Measurements from ENCODE around the gene MACROH2A1.
A peak's percentile ranks its signal among the peaks of the same experiment; 100 is the strongest.

MACROH2A1 gene

DNA sequence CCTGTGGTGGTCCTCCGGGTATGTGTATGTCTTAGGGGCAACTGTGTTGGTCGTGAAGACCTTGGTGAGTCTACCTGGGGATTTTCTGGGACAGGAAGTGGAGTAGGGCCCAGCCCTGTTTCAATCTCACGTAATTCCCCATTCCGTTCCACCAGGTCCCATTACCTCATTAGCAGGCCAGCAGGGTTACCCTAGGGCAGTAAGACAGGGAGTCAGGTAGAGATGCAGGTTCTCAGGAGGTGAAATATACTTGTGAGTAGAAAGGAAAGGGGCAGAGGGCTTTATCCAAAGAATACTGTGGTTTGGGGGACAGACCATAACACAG, 56.5 kb downstream of the MACROH2A1 start:
- intact Hi-C loops (cut with DNase I), result no loop called here
- DNase-seq, result peak in 1 of 42 donors; percentile 15

DNA sequence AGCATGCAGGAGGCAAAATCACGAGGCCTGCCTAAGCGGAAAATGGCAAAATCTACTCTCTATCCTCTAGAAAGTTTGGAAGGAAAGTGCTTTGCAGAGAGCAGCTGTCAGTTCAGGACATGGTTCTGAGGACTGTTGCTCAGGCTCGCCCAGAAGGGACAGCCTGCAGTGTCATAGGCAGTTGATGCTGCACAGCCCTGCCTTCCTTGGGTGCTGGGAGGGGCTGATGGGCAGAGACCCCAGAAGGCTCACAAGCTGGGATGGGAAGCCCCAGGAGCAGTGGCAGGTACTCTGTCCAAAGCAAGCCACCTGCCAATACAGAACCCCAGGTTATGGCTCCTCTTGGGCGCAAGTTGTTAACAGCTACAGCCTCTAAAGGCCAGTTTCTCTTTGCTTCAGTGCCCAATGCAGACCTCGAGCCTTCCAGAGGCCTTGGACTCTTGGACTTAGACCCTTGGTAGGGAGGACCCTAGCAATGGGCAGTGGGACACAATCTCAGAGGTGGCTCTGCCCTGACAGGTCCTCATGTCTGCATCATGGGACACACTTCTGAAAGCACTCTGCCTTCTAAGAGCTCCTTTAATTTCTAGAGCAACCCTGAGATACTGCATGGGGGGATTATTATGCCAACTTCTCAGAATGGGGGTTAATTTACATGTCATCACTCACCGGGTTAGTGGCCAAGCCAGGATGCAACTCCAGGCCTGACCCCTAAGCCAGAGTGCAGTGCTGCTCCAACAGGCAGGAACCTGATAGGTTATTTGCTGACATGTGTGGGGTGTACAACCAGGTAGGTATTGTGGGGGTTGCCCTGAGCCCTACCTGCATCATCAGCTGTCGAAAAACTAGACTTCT, 57.1 kb downstream of the MACROH2A1 start:
- peak in 2 of 42 donors; percentile 3 to 25 for DNase-seq
- intact Hi-C loops (cut with DNase I), result no loop called here

DNA sequence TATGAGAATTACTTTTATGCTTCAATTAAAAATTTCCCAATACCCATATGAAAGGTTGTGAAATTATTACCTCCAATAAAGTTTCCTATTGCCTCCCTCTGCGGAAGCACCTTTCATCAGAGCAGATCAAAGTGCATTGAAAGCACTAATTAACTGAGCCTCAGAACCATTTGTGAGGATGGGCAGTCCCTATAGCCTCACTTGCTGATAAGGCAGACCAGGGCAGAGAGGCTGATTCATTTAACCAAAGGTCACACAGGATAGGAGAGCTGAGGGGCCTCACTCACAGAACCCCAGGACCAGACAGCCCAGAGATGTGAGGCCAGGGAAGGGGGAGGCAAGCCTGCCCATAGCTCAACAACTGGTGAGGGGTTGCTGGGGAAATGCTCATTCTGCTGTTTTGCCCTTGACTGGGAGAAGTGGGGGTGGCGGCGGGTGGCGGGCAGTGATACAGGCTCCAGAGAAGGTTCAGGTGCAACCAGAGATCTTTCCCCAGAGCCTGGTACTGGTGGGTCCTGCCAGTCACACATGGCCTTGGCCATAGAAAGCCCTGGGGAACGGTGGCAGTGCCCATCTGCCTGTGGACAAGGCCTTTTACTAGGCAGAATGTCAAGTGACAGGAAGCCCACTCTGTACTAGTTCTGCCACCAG, 57.9 kb downstream of the MACROH2A1 start:
- intact Hi-C loops (cut with DNase I), result no loop called here
- DNase-seq, result peak in 2 of 42 donors; percentile 14 to 19

DNA sequence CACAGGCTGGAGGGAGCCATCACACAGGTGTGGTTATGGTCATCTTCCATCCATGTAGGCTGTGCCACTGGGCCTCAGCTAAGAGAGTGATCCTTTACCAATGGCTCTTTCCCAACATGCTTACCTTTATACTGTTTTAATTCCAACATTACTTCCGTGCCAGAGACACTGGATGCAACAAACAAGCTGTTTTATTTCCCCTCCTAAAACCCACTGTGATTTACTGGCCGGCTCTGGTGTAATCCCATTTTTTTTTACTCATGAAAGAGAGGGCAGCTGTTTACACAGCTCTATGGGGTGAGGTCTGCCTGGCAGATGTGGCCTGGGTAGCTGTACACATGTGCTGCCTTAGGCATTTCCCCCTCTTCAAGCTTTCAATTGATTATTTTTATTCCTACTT, 58.5 kb downstream of the MACROH2A1 start:
- intact Hi-C loops (cut with DNase I), result no loop called here
- DNase-seq, result peak in 1 of 42 donors; percentile 5

DNA sequence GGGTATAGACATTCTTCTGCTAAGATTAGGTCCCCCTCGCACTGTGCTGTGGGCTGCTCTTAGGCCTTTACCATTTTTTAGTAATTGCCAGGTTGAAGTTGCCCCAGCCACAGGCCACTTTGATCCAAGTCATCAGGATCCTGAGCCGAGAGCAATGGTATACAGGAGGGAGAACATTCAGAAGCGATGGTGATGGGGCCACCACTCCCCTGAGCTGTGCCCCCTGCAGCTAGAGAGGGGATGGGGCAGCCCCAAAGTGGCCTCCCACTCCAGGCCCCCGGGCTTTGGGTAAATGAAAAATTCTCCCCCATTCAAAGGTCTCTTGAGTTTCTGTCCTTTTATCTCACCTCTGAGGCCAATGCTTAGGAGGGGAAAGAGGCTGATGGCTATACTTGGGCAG, 59.4 kb downstream of the MACROH2A1 start:
- DNase-seq, result peak in 3 of 42 donors; percentile 12 to 23 (median 22)
- intact Hi-C loops (cut with DNase I), result no loop called here

DNA sequence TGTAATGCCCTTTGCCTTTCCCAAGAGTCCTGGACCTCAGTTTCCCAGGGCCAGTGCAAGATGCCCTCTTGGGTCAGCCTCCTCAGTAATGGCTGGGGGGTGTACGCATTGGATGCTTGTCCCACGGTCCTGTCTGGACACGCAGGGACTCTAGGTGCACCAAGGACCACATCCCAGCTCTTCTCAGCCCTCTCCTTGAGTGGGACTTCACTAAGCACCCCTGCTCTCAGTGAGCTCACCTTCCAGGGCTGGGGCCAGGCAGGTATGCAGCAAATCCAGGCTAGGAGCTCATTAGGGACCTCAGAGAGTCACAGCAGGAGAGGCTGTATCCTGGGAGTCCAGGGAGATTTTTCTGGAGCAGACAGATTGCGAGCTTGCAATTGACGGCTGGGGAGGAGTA, 59.8 kb downstream of the MACROH2A1 start:
- DNase-seq, result peak in 2 of 42 donors; percentile 7 to 13
- intact Hi-C loops (cut with DNase I), result no loop called here

DNA sequence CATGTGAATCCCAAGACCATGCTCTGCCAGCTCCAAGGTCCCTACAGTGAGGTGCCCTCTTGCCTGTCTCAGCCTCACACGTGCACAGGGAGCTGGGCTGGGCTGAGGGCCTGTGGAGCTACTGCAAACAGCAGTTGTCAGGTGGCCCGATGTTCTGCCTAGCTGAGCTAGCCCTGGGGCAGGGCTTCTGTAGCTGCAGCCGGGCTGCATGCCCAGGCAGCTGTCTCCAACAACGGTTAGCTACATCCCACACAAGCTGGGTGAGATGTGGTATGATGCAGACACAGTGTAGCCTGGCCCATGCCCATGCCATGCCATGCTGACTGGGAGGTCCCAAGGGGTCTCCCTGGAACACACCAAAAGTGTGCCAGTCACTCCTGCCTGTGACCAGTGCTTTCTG, 62.0 kb downstream of the MACROH2A1 start:
- peak in 17 of 42 donors; percentile 14 to 62 (median 38) for DNase-seq
- intact Hi-C loops (cut with DNase I), result no loop called here

DNA sequence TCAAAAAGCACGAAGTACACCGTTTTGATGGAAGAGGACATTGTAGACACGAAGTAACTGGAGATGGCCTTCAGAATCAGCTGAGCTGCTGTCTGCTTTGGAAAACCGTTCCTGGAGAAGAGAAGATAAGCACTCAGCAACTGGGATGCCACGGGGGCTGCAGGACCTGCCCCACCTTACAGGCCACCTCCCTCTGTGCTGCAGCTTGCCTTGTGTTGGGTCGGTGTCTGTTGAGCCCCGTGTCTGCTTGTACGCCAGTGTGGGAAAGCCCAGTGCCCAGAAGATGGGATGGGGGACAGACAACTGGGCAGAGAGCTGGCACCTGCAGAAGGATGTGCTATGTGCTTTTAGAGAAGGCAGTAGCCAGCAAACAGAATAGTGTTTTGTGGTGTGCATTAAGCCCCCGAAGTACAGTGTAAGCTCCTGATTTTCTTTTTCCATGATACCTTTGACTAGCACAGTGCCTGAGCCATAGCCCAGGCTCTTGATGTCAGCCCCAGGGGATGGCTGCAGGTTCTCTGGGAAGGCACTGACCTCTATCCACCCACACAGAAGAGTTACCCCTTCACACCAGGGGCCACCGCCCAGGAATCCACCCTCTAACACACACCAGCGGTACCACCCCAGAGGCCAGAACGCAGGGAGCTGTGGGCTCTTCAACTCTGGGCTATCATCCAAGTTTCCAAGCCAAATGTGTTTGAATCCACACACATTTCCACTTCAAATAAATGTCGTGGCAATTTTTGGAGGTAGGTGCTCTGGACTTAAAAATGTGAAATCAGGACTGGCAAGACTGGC, 63.8 kb downstream of the MACROH2A1 start:
- no peak for DNase-seq
- intact Hi-C loops (cut with DNase I), result no loop called here

DNA sequence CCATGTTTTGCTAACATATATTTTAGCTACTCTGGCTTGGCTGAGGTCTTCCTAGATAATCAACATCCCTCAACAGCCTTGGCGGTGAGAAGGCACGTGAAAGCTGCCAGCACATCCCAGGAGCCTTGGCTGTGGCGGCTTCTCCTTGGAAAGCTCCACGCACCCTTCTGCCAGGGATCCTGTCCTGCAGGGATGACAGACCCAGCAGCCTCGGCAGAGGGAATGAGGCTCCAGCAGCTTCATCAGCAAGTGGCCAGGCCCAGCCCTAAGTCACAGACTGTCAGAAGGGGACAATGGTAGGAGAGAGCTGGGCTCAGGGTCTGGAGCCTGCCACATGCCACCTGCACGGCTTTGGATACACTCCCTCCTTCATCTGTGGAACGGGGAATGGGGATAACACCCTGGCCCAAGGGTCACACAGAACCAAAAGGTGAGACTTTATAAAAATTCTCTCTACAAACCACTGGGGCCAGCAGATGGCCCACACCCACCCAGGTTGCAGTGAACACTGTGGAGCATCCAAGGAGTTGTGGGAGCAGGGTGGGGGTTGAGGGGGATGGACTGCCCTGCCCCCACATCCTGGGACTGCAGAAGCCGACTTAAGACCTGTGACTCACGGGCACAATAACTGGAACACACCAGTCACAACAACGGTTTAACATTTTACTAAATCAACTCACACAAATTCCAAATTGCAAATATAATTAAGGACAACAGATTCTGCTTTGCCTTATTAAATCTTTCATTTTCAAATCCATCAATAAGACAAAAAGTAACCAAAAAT, 65.1 kb downstream of the MACROH2A1 start:
- intact Hi-C loops (cut with DNase I), result no loop called here

DNA sequence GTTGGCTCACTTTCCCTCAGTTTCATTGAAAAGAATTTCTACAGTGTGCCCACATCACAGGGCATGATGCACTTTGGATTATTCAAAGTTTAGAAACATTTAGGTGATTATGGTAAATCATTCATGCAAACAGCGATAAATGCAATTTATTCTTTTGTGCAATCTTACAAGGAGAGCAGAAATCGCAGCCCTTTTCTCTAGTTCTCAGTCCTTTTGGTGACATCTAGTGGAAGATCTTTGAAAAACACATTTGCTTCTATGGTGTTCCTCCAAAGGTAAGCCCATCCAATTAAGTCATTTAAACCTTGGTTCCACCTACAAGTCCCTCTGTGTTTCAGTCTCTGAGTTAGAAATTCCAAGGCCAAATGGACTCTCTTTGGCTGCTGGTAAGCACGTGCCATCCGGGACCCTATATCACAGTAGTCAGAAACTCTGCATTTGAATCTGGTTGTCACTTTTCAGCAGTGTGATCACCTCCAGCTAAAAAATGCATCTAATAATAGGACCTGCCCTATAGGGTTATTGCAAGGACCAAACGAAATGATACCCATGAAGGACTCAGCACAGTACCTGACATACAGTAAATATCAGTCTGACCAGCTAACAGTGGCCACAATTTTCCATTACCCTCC, 66.4 kb downstream of the MACROH2A1 start:
- intact Hi-C loops (cut with DNase I), result no loop called here
- DNase-seq, result peak in 2 of 42 donors; percentile 28 to 50

More for the DNA sequence above, 65.1 kb downstream of the MACROH2A1 start:
- DNase-seq, result no peak

DNA sequence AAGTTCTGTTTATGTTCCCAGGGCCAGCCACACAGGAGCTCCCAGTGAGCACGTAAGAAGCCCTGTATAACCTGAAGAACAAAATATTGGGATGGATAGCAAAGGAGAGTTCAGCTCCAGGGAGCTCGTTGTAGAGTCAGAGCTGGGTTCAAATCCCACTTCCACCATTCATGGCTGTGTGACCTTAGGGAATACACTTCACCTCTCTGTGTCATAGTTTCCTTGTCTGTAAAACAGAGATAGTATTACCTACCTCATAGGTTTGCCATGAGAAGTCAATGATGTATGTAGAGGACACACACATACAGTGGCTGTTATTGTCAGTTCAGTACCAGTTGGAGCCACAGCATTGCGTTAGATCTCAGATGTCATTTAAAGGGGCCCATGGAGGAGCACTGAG, 67.4 kb downstream of the MACROH2A1 start:
- no peak for DNase-seq
- intact Hi-C loops (cut with DNase I), result no loop called here

DNA sequence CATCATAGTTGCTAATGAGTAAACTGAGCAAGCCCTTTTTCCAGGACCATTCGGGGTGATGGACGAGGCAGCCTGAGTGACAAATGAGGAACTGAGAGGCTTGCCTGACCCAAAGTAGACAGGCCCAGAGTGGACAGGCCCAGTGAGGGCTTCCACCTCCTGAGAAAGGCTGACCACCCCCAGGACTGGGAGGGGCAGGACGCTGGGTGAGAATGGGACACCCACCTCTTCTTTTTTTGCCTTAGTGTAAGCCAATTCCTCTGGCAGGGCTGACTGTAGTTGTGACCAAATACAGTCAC, 68.3 kb downstream of the MACROH2A1 start:
- no peak for DNase-seq
- intact Hi-C loops (cut with DNase I), result no loop called here

DNA sequence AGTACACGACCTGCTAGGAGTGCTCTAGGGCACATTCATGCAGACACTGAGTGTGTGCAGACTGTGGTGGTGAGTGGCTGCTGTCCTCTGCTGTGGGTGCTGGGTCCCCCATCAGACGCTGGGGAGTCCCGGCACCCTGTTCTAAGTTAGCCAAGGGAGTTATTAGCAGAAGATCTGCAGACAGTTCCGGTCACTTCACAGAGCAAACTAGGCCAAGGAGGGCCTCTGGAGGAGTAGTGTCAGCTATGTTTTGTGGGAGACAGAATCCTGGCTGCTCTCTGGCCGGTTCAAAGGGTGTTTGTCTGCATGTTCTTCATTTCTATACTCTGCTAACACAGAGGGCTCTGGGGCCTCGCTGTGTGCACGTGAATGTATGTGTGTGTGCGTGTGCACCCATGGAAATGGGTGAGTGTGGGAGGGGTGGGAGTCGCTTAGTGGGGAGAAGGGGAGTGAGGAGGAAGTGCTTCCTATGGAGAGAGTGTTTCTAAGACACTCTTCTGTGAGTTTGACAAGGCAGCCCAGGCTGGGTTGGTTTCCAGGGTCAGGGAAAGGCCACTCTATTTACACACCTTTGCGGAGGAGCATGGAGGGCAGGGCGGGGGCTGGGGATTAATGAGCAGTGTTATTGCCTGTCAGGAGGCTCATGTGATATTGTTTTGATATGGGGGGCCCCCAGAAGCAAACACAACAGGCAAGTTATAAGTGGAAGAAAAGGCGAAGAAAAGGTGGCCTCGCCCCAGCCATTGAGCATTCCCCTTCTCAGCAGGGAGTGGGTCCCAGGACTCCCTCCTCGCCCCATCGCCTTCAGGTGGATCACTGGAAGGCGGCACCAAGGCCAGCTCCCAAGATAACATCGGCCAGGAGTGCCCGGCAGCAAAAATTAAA, 68.9 kb downstream of the MACROH2A1 start:
- DNase-seq, result no peak
- intact Hi-C loops (cut with DNase I), result no loop called here

DNA sequence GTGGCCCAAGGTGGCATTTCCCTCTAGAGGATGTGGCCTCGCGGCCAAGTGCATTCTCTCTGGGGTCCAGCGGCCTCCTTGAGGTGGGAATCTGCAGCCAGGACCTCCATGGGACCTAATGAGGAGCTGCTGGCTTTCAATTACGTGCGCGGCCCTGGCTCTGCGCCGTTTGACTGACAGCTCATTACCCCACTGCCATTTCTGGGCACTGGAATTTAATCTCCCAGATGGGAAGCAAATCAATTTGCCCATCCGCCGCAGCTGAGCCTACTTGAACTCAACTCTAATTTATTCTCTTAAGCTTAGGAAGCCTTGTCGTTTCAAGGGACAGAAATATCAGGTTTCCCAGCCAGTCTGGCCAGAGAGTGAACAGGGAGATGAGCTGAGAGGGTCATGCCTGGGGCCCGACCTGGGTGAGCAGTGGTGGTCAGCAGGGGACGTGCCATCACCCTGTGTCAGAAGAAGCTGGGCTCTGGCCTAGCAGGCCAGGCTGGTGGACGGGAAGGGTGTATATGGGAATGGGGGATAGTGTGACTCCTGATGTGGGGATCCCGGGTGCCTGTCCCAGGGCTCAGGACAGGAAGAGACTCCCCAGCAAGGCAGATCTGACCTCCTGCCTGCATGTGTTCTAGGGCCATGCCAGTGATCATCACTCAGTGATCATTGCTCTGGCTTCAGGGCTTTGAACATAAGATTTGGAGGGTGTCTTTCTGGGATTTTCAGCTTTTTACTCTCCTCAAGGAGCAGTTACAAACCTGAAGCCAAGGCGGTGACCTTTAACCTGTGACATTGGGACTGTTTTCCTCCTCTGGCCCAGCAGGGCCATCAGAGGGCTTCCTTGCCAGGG, 69.7 kb downstream of the MACROH2A1 start:
- intact Hi-C loops (cut with DNase I), result no loop called here
- no peak for DNase-seq

DNA sequence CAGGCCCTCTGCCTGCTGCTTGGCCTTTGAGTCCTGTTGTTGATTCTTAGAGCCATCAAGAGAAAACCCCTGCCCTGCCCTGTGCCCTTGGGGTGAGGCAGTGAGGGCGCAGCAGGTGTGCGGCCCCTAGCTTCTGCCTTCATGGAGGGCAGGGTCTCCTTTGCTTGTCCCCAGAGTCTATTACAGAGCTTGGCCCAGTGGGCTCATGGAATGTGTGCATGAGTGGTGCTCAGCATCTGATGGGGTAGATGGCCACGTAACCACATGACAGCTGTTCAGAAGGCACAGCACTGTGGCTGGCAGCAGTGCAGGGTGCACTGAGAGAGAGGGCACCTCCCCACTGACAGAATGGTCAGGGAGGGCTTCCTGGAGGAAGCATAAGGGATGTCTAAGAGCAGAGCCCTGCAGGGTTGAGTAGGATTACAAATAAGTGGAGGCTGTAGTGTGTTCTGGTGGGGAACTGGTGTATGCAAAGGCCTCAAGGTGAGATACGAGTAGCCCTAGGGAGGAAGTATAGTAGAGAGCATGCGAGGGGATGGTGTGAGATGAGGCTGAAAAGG, 70.8 kb downstream of the MACROH2A1 start:
- intact Hi-C loops (cut with DNase I), result no loop called here
- no peak for DNase-seq

DNA sequence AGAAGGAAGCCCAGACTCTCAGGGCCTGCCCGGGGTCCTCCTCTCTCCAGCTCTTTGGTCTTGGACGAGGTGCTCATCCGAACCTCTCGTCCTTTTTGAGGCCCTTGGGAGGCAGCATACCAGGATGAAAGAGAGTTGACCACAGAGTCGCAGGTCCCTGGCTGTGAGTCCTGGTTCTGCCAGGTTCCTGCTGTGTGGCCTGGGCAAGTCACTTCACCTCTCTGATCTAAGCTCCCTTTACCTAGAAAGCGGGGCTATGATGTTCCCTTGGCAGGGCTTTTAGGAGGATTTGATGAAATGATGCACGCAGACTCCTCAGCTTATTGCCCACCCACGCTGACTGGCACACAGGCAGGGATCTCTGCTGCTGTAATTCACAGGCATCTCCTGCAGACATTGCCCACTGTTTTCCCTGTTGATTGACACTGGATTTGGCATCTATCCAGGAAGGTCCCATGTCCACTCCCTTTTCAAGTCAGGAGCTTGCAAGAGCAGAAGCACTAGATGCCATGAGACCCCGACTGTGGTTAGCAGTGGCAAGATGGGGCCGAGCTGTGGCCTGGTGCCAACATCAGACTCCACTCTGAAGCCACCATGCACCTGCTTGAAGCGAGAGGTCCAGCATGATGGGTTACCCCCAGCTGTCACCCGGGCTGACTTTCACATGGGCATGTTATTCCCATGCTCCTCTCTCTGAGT, 71.5 kb downstream of the MACROH2A1 start:
- intact Hi-C loops (cut with DNase I), result no loop called here
- peak in 11 of 42 donors; percentile 16 to 67 (median 32) for DNase-seq

All from head of caudate nucleus (tissue), 42 donors.